Measurements from ENCODE around the gene PRKCD. TPM values are rescaled to one million over a fixed set of nuclear protein-coding genes. Genes with fewer than 3 reads are reported as not detected.

PRKCD gene
- total RNA-seq, 2 experiments from 2014 or later: 13.3 to 108 TPM

DNA sequence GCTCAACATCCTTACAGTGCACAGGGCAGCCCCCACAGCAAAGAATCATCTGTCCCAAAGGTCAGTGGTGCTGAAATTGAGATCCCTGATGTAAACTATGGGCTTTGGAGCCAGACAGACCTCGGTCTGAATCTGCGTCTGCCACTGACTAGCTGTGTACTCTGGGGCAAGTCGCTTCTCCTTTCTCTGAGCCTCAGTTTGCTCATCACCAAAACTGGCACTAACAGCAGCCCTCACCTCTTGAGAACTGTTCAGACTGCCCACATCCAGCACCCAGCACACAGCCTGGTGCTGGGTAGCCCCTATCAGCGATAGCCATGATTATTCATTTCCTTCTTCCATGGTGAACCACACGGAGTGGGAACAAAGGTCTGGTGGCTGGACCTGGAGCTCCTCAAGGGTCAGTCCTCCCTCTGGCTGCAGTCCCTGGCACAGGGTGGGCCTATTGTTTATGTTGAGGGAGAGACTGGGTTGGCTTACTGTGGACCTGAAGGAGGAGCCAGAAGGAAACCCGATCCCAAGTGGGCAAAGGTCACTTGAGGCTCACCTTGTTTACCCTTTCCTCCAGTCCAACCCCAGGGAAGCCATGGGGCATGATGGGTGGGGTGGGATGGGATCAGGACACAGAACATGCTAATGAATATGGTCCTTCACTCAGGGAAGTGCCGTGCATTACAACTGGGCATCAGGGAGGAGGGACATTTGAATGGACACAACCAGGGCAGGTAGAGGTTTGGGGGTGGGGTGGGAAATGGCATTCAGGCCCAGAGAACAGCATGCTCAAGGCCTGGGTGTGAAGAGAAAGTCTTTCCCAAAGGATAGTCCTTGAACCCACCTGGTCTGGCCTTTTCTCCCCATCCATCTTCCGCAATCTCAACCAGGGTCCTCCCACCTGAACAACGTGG, 1.6 kb upstream of the PRKCD start:
- TF ChIP-seq, protein P1, sequence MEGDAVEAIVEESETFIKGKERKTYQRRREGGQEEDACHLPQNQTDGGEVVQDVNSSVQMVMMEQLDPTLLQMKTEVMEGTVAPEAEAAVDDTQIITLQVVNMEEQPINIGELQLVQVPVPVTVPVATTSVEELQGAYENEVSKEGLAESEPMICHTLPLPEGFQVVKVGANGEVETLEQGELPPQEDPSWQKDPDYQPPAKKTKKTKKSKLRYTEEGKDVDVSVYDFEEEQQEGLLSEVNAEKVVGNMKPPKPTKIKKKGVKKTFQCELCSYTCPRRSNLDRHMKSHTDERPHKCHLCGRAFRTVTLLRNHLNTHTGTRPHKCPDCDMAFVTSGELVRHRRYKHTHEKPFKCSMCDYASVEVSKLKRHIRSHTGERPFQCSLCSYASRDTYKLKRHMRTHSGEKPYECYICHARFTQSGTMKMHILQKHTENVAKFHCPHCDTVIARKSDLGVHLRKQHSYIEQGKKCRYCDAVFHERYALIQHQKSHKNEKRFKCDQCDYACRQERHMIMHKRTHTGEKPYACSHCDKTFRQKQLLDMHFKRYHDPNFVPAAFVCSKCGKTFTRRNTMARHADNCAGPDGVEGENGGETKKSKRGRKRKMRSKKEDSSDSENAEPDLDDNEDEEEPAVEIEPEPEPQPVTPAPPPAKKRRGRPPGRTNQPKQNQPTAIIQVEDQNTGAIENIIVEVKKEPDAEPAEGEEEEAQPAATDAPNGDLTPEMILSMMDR (conservative IDR thresholded peaks at IDR 0.05; ENCODE audit: low read length): no peak
- TF ChIP-seq EZH2phosphoT487 (IDR thresholded peaks at IDR 0.05; ENCODE audit: borderline replicate concordance, low read depth, low read length): no peak
- Histone ChIP-seq H3K9me2 (ENCODE audit: insufficient read depth, low read length) (no peaks in the 10 kb centered on the region), H3K4me3 (ENCODE audit: low read depth, low read length, poor library complexity, severe bottlenecking) (no peak overlapping the region), H3K4me2 (ENCODE audit: low read length) (peak overlapping the region; percentile 91), H4K20me1 (ENCODE audit: insufficient read depth, low read length) (peaks cover 14% of the 10 kb centered on the region; the same call in 1 of the 2 replicates), H3K79me2 (ENCODE audit: insufficient read depth, low read depth, low read length) (peaks cover 30% of the 10 kb centered on the region), H3K4me1 (ENCODE audit: insufficient read depth, low read length, poor library complexity, severe bottlenecking) (peaks cover 58% of the 10 kb centered on the region), H3K27ac (ENCODE audit: low read depth, low read length, poor library complexity, severe bottlenecking) (peak overlapping the region; percentile 61), H3K9me3 (ENCODE audit: low read length) (no peaks in the 10 kb centered on the region), H3K36me3 (ENCODE audit: insufficient read depth, low read length) (peaks cover 20% of the 10 kb centered on the region; the same call in 1 of the 2 replicates), H2AFZ (ENCODE audit: low read length) (peak overlapping the region; percentile 55; the same call in 1 of the 2 replicates)
- no TSS peak for BruUV-seq (replicated peaks)
- intact Hi-C loops (cut with micrococcal nuclease; ENCODE audit: unreplicated experiment): no loop called here
- DNase-seq (ENCODE audit: low spot score): no peak
- ChIA-PET POLR2A (interaction anchor here (0.8 to 2.3 kb wide), 9 partner anchors 8 to 33 kb away, joined by 3 to 10 read pairs (median 7); no protein-coding TSS in a partner anchor), CTCF (ENCODE audit: unreplicated experiment) (interaction anchor here (0.7 to 1.3 kb wide), 6 partner anchors 17 to 38 kb away, joined by 3 to 4 read pairs (median 3); no protein-coding TSS in a partner anchor)

DNA sequence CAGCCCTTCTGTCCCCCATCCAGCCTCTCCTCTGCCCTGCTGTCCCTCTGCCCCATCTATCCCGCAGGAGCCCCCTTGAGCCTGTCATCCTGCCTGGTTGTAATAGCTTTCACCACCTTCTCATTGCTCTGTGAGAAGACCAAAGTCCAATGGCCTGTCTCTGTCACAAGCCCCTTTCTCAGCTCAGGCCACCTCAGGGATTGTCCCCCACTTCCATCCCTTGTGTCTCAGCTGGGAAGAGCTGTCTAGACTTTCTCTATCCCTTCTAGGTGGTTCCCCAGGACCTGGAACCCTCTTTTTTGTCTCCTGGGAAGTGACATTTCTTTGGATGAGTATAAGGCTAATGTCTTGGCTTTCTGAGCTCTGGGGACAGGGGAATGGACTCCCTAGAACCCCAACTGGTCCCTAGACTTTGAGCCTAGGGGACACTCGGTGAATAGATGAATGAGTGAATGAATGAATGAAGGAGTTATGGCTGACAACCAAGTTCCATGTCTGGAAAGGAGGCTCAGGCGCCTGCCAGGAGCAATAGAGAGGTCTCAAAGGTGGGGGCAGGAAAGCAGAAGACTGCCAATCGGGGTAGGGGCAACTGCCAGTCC, 849 bp upstream of the PRKCD start:
- peaks cover 38% of the 10 kb centered on the region for H3K79me2 ChIP-seq (ENCODE audit: insufficient read depth, low read depth, low read length)
- H3K9me3 ChIP-seq (ENCODE audit: low read length): no peaks in the 10 kb centered on the region
- H2AFZ ChIP-seq (ENCODE audit: low read length): no peak overlapping the region
- intact Hi-C loops (cut with micrococcal nuclease; ENCODE audit: unreplicated experiment): no loop called here
- H3K4me3 ChIP-seq (ENCODE audit: low read depth, low read length, poor library complexity, severe bottlenecking): peak overlapping the region; percentile 96
- peaks cover 14% of the 10 kb centered on the region; the same call in 1 of the 2 replicates for H4K20me1 ChIP-seq (ENCODE audit: insufficient read depth, low read length)
- TF ChIP-seq, protein P1 (conservative IDR thresholded peaks at IDR 0.05; ENCODE audit: low read length): no peak
- TF ChIP-seq EZH2phosphoT487 (IDR thresholded peaks at IDR 0.05; ENCODE audit: borderline replicate concordance, low read depth, low read length): no peak
- H3K9me2 ChIP-seq (ENCODE audit: insufficient read depth, low read length): no peaks in the 10 kb centered on the region
- BruUV-seq (replicated peaks): no TSS peak
- H3K4me1 ChIP-seq (ENCODE audit: insufficient read depth, low read length, poor library complexity, severe bottlenecking): peaks cover 66% of the 10 kb centered on the region
- H3K27ac ChIP-seq (ENCODE audit: low read depth, low read length, poor library complexity, severe bottlenecking): no peak overlapping the region
- H3K4me2 ChIP-seq (ENCODE audit: low read length): peak overlapping the region; percentile 91
- H3K36me3 ChIP-seq (ENCODE audit: insufficient read depth, low read length): peaks cover 27% of the 10 kb centered on the region; the same call in 1 of the 2 replicates
- ChIA-PET POLR2A (interaction anchor here (0.9 to 2.3 kb wide), 12 partner anchors 9 to 36 kb away, joined by 3 to 10 read pairs (median 4); no protein-coding TSS in a partner anchor), CTCF (ENCODE audit: unreplicated experiment) (interaction anchor here (0.6 to 1.4 kb wide), 5 partner anchors 9 to 41 kb away, joined by 3 to 8 read pairs (median 4); no protein-coding TSS in a partner anchor)
- no peak for DNase-seq (ENCODE audit: low spot score)
